DOHH2 (cell line): ENCODE measurements around the gene DAD1.
"Not testable (repeated sequence)": the region's sequence is repeated elsewhere in the genome, so short reads cannot be mapped to it uniquely, and the experiment has no call there.

Experiments
- H3F3A ChIP-seq: fragments of 200-600 bp; sonication (generic), shearing (Covaris generic); 2 replicates; pipeline ENCODE4 v1.6.0; 2016; ENCODE audit warnings: antibody characterized with exemption, mild to moderate bottlenecking; ENCODE audit not compliant: control insufficient read depth, insufficient read depth
- H3K27ac ChIP-seq: fragments of 200-600 bp; sonication (generic); 2 replicates; pipeline ENCODE4 v1.5.1; 2014; ENCODE audit warnings: low read depth, mild to moderate bottlenecking, low read length, moderate library complexity
- H3K27me3 ChIP-seq: fragments of 200-600 bp; sonication (generic); 2 replicates; pipeline ENCODE4 v1.6.1; 2014; ENCODE audit warnings: mild to moderate bottlenecking, low read length, mixed read lengths; ENCODE audit not compliant: control insufficient read depth
- H3K36me3 ChIP-seq: fragments of 200-600 bp; sonication (generic); 2 replicates; pipeline ENCODE4 v1.6.1; 2014; ENCODE audit warnings: mild to moderate bottlenecking, low read length, moderate library complexity, mixed read lengths; ENCODE audit not compliant: control insufficient read depth
- H3K4me1 ChIP-seq: fragments of 200-600 bp; sonication (generic); 2 replicates; pipeline ENCODE4 v1.6.1; 2014; ENCODE audit warnings: mild to moderate bottlenecking, low read length, mixed read lengths; ENCODE audit not compliant: control insufficient read depth
- H3K4me2 ChIP-seq: fragments of 200-600 bp; sonication (generic); 2 replicates; pipeline ENCODE4 v1.6.0; 2014; ENCODE audit warnings: mild to moderate bottlenecking, low read length, moderate library complexity
- H3K4me3 ChIP-seq: fragments of 200-600 bp; sonication (generic); 2 replicates; pipeline ENCODE4 v1.5.1; 2014; ENCODE audit warnings: mild to moderate bottlenecking, low read length, mixed read lengths
- H3K79me2 ChIP-seq: fragments of 200-600 bp; sonication (generic); 2 replicates; pipeline ENCODE4 v1.6.1; 2014; ENCODE audit warnings: mild to moderate bottlenecking, low read length, mixed read lengths; ENCODE audit not compliant: control insufficient read depth
- H3K9me2 ChIP-seq: fragments of 200-600 bp; sonication (generic); replicated peaks from 2 replicates; pipeline ENCODE4 v1.6.1; 2014; ENCODE audit warnings: mild to moderate bottlenecking, low read length, mixed read lengths; ENCODE audit not compliant: control insufficient read depth
- H3K9me3 ChIP-seq: fragments of 200-600 bp; sonication (generic); 2 replicates; pipeline ENCODE4 v1.6.1; 2014; ENCODE audit warnings: antibody characterized with exemption, low read length, mixed read lengths; ENCODE audit not compliant: control insufficient read depth, insufficient read depth
- H4K20me1 ChIP-seq: fragments of 200-600 bp; sonication (generic); 2 replicates; pipeline ENCODE4 v1.6.0; 2014; ENCODE audit warnings: low read depth, mild to moderate bottlenecking, antibody characterized with exemption, low read length, moderate library complexity; ENCODE audit not compliant: control insufficient read depth, insufficient read depth
- CTCF ChIP-seq: fragments of 200-600 bp; sonication (generic); IDR thresholded peaks from one replicate; pipeline ENCODE4 v1.5.1; 2014; ENCODE audit warnings: antibody characterized with exemption, mild to moderate bottlenecking, low read depth, low read length; ENCODE audit not compliant: poor library complexity, severe bottlenecking
- EZH2phosphoT487 ChIP-seq: fragments of 200-600 bp; sonication (generic); IDR thresholded peaks from 2 replicates; pipeline ENCODE4 v1.6.1; 2017; ENCODE audit warnings: borderline replicate concordance, mild to moderate bottlenecking, antibody characterized with exemption, low read length, moderate library complexity, mixed read lengths

DAD1 gene

DNA sequence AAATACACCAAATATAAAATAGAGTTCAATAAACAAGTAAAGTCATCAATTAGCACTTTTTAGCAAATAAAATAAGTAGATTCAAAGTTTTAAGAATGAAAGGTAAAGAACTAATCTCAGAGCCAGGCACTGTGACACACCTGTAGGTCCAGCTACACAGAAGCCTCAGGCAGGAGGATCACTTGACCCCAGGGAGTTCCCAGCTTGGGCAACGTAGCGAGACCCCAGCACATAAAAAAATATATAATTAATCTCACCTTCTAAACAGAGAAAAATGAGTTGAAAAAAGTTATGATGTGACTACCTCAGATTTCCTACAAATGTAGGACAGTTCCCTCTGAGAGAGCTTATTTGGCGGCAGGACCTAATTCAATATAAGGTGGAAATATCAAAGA lies 19.3 kb downstream of the DAD1 start:
- Histone ChIP-seq H3K27ac (peak overlapping the region; percentile 87), H3K27me3 (no peaks in the 10 kb centered on the region), H3K79me2 (peaks cover 52% of the 10 kb centered on the region), H3K4me2 (peak overlapping the region; percentile 63), H3K4me3 (peak overlapping the region; percentile 70), H3F3A (peaks cover 24% of the 10 kb centered on the region), H3K36me3 (peaks cover 85% of the 10 kb centered on the region), H4K20me1 (no peaks in the 10 kb centered on the region), H3K4me1 (peaks cover 61% of the 10 kb centered on the region), H3K9me2 (no peaks in the 10 kb centered on the region), H3K9me3 (no peaks in the 10 kb centered on the region)
- TF ChIP-seq EZH2phosphoT487 (no peak), CTCF (no peak)

DNA sequence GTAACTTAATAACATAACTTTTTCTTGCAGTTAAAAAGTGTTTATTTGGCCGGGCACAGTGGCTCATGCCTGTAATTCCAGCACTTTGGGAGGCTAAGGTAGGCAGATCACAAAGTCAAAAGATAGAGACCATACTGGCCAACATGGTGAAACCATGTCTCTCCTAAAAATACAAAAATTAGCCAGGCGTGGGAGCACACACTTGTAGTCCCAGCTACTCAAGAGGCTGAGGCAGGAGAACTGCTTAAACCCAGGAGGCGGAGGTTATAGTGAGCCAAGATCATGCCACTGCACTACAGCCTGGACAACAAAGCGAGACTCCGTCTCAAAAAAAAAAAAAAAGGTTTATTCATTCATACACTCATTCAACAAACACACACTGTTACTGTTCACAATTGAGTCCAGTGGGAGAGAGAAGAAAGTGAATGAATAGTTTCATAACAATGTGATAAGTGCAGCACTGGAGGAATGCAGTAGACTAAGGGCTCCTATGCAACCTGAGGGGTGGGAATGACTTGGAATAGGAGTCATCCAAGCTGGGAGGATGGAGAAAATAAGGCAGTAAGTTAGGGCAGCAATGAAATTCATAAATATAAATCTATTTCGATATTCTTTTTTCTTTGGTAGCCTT lies 19.8 kb downstream of the DAD1 start:
- peaks cover 86% of the 10 kb centered on the region for H3K36me3 ChIP-seq
- H3K79me2 ChIP-seq: peaks cover 56% of the 10 kb centered on the region

DNA sequence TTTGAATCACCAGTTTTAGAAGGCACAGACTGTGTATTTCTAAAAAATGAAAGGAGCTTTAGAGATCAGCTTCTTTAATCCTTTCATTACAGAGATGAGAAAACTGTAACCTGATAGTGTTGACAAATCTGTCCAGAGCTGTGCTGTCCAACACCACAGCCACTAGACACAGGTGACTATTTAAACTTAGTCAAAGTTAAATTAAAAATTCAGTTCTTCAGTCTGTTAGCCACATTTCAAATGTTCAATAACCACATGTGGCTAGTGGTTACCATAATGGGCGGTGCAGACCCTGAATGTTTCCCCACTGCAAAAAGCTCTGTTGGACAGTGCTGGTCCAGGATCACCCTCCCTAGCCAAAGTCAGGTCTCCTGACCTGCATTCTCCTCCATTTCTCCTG lies 21.6 kb downstream of the DAD1 start:
- H3K27ac ChIP-seq: peak overlapping the region; percentile 87
- peaks cover 63% of the 10 kb centered on the region for H3K79me2 ChIP-seq
- H3K9me2 ChIP-seq: no peaks in the 10 kb centered on the region
- H3K9me3 ChIP-seq: no peaks in the 10 kb centered on the region
- H3K4me3 ChIP-seq: peak overlapping the region; percentile 34
- H3F3A ChIP-seq: peaks cover 29% of the 10 kb centered on the region
- H4K20me1 ChIP-seq: no peaks in the 10 kb centered on the region
- no peak for TF ChIP-seq CTCF
- no peak for TF ChIP-seq EZH2phosphoT487
- H3K4me1 ChIP-seq: peaks cover 84% of the 10 kb centered on the region
- H3K36me3 ChIP-seq: peaks cover 88% of the 10 kb centered on the region
- no peaks in the 10 kb centered on the region for H3K27me3 ChIP-seq
- peak overlapping the region; percentile 65 for H3K4me2 ChIP-seq

More for the DNA sequence above, 19.8 kb downstream of the DAD1 start:
- no peaks in the 10 kb centered on the region for H3K9me2 ChIP-seq
- peak overlapping the region; percentile 63 for H3K4me2 ChIP-seq
- peaks cover 27% of the 10 kb centered on the region for H3F3A ChIP-seq
- H3K9me3 ChIP-seq: no peaks in the 10 kb centered on the region
- peak overlapping the region; percentile 70 for H3K4me3 ChIP-seq
- peaks cover 67% of the 10 kb centered on the region for H3K4me1 ChIP-seq
- peak overlapping the region; percentile 87 for H3K27ac ChIP-seq
- H4K20me1 ChIP-seq: no peaks in the 10 kb centered on the region
- TF ChIP-seq EZH2phosphoT487: no peak
- H3K27me3 ChIP-seq: no peaks in the 10 kb centered on the region

- H3K9me3 ChIP-seq: no peaks in the 10 kb centered on the region
- peaks cover 90% of the 10 kb centered on the region for H3K4me1 ChIP-seq
- no peaks in the 10 kb centered on the region for H4K20me1 ChIP-seq
- peak overlapping the region; percentile 34 for H3K4me3 ChIP-seq
- TF ChIP-seq EZH2phosphoT487 (no peak), CTCF (no peak)
- peaks cover 82% of the 10 kb centered on the region for H3K36me3 ChIP-seq
- peaks cover 29% of the 10 kb centered on the region for H3F3A ChIP-seq
- H3K4me2 ChIP-seq: peak overlapping the region; percentile 65
- H3K27ac ChIP-seq: peak overlapping the region; percentile 87
- no peaks in the 10 kb centered on the region for H3K27me3 ChIP-seq
- peaks cover 63% of the 10 kb centered on the region for H3K79me2 ChIP-seq
- H3K9me2 ChIP-seq: no peaks in the 10 kb centered on the region
Measured at GRCh38 chr14:22566845-22567244, 22.2 kb downstream of the DAD1 start.

GRCh38 chr14:22566266-22566665 lies 22.8 kb downstream of the DAD1 start:
- not testable (repeated sequence) for H3K9me2 ChIP-seq, H3K27me3 ChIP-seq, H4K20me1 ChIP-seq, H3K9me3 ChIP-seq
- Histone ChIP-seq H3K4me2 (peak overlapping the region; percentile 65), H3K36me3 (peaks cover 77% of the 10 kb centered on the region), H3K27ac (peak overlapping the region; percentile 87), H3K79me2 (peaks cover 63% of the 10 kb centered on the region), H3F3A (peaks cover 34% of the 10 kb centered on the region), H3K4me1 (peaks cover 96% of the 10 kb centered on the region), H3K4me3 (peak overlapping the region; percentile 43)
